ENCODE data around the gene PRKCE. TPM values are rescaled to one million over a fixed set of nuclear protein-coding genes. Genes with fewer than 3 reads are reported as not detected.

The PRKCE gene
- total RNA-seq, 1 experiment from 2014 or later: 4.4 TPM

DNA sequence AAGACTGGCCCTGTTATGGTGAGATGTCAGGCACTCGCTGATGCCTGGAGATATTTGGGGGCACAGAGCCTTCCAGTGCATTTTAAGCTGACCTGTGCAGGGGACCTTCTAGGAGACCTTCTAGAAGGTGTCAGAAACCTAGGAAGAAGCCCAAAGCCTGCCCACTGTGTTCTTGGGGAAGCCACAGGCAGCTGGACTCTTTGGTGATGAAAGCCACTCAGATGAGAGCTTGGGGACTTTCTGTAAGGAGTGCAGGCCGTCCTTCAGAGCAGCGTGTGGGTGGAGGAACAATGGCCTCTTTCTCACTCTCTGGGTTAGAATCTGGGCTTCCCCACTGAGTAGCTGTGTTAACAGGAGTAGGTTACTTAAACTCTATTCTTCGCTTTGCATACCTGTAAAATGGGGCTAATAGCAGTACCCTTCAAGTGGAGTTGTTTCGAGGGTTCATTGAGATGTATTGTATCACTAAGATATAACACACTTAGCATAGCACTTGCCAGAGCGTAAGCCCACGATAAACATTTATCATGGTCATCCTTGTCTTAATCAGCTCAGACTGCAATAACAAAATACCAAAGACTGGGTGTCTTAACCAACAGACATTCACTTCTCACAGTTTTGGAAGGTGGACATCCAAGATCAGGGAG lies 323.4 kb downstream of the PRKCE start:
- BruUV-seq (replicated peaks): no TSS peak
- no peaks in the 10 kb centered on the region; the same call in 1 of the 2 replicates for H3K27me3 ChIP-seq (replicated peaks; ENCODE audit: control insufficient read depth, insufficient read depth, low read length)
- peaks cover 3% of the 10 kb centered on the region for H3K27me3 Mint-ChIP-seq (ENCODE audit: insufficient read depth, unreplicated experiment)
- ChIA-PET CTCF (no interaction called here), POLR2A (no interaction called here)
- no peaks in the 10 kb centered on the region for H3K36me3 ChIP-seq (ENCODE audit: control insufficient read depth, insufficient read depth, low read length)
- H3K4me1 ChIP-seq: no peaks in the 10 kb centered on the region
- DNase-seq: no peak
- H3K4me3 ChIP-seq (ENCODE audit: low read depth, low read length): no peak overlapping the region
- intact Hi-C loops (cut with micrococcal nuclease; ENCODE audit: unreplicated experiment): no loop called here
- H3K9me3 Mint-ChIP-seq (ENCODE audit: unreplicated experiment): no peaks in the 10 kb centered on the region
- no peak overlapping the region for H3K27ac Mint-ChIP-seq (ENCODE audit: unreplicated experiment)
- H3K36me3 Mint-ChIP-seq (ENCODE audit: insufficient read depth, unreplicated experiment): no peaks in the 10 kb centered on the region
- no peak overlapping the region for H3K4me3 Mint-ChIP-seq (ENCODE audit: unreplicated experiment)
- no peaks in the 10 kb centered on the region for H3K4me1 Mint-ChIP-seq (ENCODE audit: low read depth, unreplicated experiment)
- TF ChIP-seq, protein P1, sequence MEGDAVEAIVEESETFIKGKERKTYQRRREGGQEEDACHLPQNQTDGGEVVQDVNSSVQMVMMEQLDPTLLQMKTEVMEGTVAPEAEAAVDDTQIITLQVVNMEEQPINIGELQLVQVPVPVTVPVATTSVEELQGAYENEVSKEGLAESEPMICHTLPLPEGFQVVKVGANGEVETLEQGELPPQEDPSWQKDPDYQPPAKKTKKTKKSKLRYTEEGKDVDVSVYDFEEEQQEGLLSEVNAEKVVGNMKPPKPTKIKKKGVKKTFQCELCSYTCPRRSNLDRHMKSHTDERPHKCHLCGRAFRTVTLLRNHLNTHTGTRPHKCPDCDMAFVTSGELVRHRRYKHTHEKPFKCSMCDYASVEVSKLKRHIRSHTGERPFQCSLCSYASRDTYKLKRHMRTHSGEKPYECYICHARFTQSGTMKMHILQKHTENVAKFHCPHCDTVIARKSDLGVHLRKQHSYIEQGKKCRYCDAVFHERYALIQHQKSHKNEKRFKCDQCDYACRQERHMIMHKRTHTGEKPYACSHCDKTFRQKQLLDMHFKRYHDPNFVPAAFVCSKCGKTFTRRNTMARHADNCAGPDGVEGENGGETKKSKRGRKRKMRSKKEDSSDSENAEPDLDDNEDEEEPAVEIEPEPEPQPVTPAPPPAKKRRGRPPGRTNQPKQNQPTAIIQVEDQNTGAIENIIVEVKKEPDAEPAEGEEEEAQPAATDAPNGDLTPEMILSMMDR (IDR thresholded peaks at IDR 0.05; ENCODE audit: insufficient read depth in 1 of 2, low read depth in 1 of 2, low read length in 1 of 2, severe bottlenecking in 1 of 2, unreplicated experiment in 1 of 2): no peak
- no peaks in the 10 kb centered on the region for H3K9me3 ChIP-seq

- DNase-seq: no peak
- Mint-ChIP-seq H3K27ac (ENCODE audit: unreplicated experiment) (no peak overlapping the region), H3K27me3 (ENCODE audit: insufficient read depth, unreplicated experiment) (peaks cover 3% of the 10 kb centered on the region), H3K9me3 (ENCODE audit: unreplicated experiment) (no peaks in the 10 kb centered on the region), H3K36me3 (ENCODE audit: insufficient read depth, unreplicated experiment) (no peaks in the 10 kb centered on the region), H3K4me1 (ENCODE audit: low read depth, unreplicated experiment) (no peaks in the 10 kb centered on the region), H3K4me3 (ENCODE audit: unreplicated experiment) (no peak overlapping the region)
- intact Hi-C loops (cut with micrococcal nuclease; ENCODE audit: unreplicated experiment): no loop called here
- ChIA-PET POLR2A (no interaction called here), CTCF (no interaction called here)
- TF ChIP-seq, protein P1 (IDR thresholded peaks at IDR 0.05; ENCODE audit: insufficient read depth in 1 of 2, low read depth in 1 of 2, low read length in 1 of 2, severe bottlenecking in 1 of 2, unreplicated experiment in 1 of 2): no peak
- no peaks in the 10 kb centered on the region for H3K9me3 ChIP-seq
- no peaks in the 10 kb centered on the region for H3K4me1 ChIP-seq
- H3K27me3 ChIP-seq (replicated peaks; ENCODE audit: control insufficient read depth, insufficient read depth, low read length): no peaks in the 10 kb centered on the region; the same call in 1 of the 2 replicates
- H3K36me3 ChIP-seq (ENCODE audit: control insufficient read depth, insufficient read depth, low read length): no peaks in the 10 kb centered on the region
- H3K4me3 ChIP-seq (ENCODE audit: low read depth, low read length): no peak overlapping the region
- BruUV-seq (replicated peaks): no TSS peak
These were observed 324.5 kb downstream of the PRKCE start for GRCh38 chr2:45975752-45976517.

- no peaks in the 10 kb centered on the region for H3K36me3 ChIP-seq (ENCODE audit: control insufficient read depth, insufficient read depth, low read length)
- H3K27me3 Mint-ChIP-seq (ENCODE audit: insufficient read depth, unreplicated experiment): peaks cover 4% of the 10 kb centered on the region
- H3K27me3 ChIP-seq (replicated peaks; ENCODE audit: control insufficient read depth, insufficient read depth, low read length): no peaks in the 10 kb centered on the region; the same call in 1 of the 2 replicates
- POLR2A ChIA-PET: no interaction called here
- no peak overlapping the region for H3K4me3 Mint-ChIP-seq (ENCODE audit: unreplicated experiment)
- CTCF ChIA-PET: no interaction called here
- H3K9me3 ChIP-seq: no peaks in the 10 kb centered on the region
- BruUV-seq (replicated peaks): no TSS peak
- TF ChIP-seq, protein P1 (IDR thresholded peaks at IDR 0.05; ENCODE audit: insufficient read depth in 1 of 2, low read depth in 1 of 2, low read length in 1 of 2, severe bottlenecking in 1 of 2, unreplicated experiment in 1 of 2): no peak
- intact Hi-C loops (cut with micrococcal nuclease; ENCODE audit: unreplicated experiment): no loop called here
- DNase-seq: no peak
- H3K36me3 Mint-ChIP-seq (ENCODE audit: insufficient read depth, unreplicated experiment): no peaks in the 10 kb centered on the region
- no peaks in the 10 kb centered on the region for H3K4me1 ChIP-seq
- no peak overlapping the region for H3K27ac Mint-ChIP-seq (ENCODE audit: unreplicated experiment)
- H3K4me3 ChIP-seq (ENCODE audit: low read depth, low read length): no peak overlapping the region
- no peaks in the 10 kb centered on the region for H3K4me1 Mint-ChIP-seq (ENCODE audit: low read depth, unreplicated experiment)
- no peaks in the 10 kb centered on the region for H3K9me3 Mint-ChIP-seq (ENCODE audit: unreplicated experiment)
These were observed 326.9 kb downstream of the PRKCE start for GRCh38 chr2:45978302-45978859.

All from Caco-2 (cell line).